CD4-positive, alpha-beta T cell treated with Interleukin-4 for 1 hour (primary cell): ENCODE measurements around the gene G6PC1.
"Not testable (repeated sequence)": the region's sequence is repeated elsewhere in the genome, so short reads cannot be mapped to it uniquely, and the experiment has no call there.

Experiments
- DNase-seq, 2 donors: peaks; one replicate each; pipeline ENCODE4 v3.0.0-alpha.2; 2020 to 2022

Gene G6PC1

DNA sequence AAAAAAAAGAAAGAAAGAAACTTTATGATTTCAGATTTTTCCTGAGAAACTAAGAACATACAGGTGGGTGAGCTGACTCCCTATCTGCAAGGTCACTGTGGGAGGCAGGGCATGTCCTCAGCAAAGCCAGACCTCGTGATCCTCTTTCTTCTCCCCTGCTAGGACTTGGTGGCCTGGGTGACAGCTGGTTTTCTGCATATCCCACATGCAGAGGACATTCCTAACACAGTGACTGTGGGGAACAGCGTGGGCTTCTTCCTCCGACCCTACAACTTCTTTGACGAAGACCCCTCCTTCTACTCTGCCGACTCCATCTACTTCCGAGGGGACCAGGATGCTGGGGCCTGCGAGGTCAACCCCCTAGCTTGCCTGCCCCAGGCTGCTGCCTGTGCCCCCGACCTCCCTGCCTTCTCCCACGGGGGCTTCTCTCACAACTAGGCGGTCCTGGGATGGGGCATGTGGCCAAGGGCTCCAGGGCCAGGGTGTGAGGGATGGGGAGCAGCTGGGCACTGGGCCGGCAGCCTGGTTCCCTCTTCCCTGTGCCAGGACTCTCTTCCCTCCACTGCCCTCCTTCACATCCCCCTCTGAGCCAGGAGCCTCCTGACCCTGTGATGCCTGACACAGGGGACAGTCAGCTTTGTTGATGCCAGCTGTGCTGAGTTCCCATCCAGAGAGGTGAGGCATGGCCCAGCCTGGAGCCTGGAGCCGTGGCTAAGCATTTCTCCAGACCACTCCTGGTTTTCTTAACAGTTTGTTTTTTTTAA, 26.5 kb upstream of the G6PC1 start:
- not testable (repeated sequence) for DNase-seq

DNA sequence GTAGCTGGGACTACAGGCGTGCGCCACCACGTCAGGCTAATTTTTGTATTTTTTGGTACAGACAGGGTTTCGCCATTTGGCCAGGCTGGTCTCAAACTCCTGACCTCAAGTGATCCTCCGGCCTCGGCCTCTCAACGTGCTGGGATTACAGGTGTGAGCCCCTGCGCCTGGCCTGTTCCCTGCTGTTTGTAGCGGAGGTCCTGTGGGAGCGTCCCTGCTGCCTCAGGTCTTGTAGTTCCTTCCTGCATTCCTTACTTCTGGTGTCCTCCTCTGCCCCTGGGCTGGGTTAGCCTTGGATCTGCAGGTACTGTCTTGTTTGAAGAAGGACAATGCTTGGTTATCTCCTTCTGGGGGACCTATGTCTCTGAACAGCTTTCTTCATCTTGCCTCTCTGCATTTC, 23.6 kb upstream of the G6PC1 start:
- DNase-seq, result no peak

DNA sequence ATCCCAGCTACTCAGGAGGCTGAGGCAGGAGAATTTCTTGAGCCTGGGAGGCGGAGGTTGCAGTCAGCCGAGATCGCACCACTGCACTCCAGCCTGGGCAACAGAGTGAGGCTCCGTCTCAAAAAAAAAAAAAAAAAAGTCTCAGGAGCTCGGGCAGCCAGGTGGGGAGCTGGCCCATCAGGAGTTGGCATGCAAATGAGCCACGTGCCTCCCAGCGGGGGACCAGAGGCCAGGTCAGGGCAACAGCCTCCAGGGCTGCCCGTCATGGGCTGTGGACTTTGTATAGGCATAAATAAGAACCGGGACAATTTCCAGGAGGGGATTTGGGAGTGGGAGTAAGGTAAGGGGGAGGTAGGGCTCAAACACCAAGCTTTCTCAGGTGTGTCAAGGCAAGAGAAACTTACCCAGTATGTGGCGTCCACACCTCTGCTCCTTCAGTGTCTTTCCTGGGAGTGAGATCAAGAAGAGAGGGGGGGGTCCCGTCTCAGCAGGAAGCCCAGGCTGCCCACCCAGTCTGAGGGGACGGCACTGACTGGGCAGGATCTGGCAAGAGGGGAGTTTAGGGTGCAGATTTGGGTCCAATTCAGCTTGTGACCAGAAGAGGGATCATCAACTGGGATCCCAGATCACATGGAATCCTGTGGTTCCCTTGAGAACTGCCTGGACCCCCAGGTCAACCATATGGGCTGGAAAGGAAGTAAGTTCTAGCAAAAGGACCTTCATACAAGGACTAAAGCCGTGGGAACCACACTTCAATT, 22.3 kb upstream of the G6PC1 start:
- DNase-seq, result no peak

DNA sequence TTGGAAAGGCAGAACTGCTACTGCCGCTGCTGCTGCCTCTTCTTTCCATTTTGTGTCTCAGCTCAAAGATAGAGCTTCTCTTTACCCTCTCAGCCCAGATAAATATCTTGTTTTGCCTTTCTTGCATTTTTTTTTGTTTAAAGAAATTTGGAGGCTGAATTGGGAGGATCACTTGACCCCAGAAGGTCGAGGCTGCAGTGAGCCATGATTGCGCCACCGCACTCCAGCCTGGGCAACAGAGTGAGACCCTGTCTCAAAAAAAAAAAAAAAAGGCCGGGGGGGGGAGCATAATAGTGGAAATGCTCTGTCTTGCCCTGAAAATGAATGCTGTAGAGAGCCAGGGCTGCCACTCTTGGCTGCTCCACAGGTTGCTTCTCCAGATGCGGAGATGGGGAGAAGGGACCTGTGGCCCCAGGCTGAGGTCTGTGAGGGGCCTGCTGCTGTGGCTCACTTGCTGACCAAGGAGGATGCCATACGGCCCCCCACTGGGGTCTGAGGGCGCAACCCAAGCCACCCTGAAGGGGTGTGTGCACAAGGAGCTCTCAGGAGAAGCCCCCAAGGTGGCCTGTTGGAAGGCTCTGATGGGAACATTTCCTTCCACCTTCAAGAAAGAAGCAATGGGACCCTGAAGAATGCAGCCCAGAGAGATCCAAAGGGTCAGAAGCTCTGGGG, 21.5 kb upstream of the G6PC1 start:
- no peak for DNase-seq

DNA sequence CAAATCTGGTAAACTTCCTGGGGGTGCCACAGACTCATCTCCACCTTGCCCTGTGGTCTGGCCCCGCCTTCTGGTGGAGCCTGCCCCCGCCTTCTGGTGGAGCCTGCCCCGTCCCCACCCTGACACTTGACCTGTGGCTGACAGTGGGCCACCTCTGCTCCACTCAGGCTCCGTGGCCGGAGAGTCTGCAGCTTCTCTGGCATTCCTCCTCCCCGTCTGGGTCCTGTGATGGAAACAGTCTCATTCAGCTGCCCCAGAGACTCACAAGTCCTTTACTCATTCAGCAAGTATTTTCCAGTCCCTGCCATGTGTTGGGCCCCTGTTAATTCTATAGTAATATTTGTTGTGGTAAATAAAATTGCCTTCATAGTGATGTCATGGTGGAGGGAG, 21.0 kb upstream of the G6PC1 start:
- no peak for DNase-seq

DNA sequence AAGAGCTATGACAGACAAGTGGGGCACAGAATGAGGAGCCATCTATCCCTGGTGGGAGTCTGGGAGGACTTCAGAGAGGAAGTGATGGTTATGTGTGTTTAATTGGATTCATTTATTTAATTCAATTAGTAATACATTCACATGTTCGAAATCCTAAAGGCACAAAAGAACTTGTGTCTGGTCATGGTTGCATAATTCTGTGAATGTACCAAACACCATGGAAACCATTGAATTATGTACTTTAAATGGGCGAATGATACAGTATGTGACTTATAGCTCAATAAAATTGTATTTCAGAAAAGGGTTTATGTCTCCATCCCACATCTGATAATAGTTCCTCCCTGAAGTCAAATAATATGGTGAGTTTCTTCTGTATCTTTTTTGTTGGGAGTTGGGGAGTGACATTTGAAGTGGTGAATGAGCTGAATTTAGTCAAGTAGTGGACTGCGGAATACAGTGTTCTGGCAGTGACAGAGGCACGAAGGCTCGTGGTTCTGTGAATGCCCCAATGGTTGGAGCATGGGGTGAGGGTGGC, 19.8 kb upstream of the G6PC1 start:
- DNase-seq, result no peak

DNA sequence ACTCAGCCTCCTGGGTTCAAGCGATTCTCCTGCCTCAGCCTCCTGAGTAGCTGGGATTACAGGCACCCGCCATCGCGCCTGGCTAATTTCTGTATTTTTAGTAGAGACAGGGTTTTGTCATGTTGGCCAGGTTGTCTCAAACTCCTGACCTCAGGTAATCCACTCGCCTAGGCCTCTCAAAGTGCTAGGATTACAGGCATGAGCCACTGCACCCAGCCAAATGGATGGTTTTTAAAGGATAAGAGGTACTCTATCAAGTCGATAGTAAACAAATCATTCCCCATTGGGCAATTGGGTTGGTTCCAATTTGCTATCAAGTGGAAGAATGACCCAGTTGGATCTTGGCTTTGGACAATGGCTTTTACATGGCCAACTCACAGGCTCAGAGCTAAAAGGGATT, 18.9 kb upstream of the G6PC1 start:
- not testable (repeated sequence) for DNase-seq

DNA sequence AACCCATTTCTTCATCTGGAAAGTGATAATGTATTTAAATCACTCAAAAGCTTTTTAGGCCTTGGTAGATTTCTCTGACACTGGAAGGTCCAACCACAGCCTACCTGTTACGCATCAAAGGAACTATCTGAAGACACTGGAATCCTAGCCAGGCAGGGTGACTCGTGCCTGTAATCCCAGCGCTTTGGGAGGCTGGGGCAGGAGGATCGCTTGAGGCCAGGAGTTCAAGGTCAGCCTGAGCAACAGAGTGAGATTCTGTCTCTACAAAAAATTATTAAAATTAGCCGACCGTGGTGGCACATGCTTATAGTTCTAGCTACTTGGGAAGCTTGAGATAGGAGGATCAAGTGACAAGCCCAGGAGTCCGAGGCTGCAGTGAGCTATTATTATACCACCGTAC, 18.4 kb upstream of the G6PC1 start:
- no peak for DNase-seq

DNA sequence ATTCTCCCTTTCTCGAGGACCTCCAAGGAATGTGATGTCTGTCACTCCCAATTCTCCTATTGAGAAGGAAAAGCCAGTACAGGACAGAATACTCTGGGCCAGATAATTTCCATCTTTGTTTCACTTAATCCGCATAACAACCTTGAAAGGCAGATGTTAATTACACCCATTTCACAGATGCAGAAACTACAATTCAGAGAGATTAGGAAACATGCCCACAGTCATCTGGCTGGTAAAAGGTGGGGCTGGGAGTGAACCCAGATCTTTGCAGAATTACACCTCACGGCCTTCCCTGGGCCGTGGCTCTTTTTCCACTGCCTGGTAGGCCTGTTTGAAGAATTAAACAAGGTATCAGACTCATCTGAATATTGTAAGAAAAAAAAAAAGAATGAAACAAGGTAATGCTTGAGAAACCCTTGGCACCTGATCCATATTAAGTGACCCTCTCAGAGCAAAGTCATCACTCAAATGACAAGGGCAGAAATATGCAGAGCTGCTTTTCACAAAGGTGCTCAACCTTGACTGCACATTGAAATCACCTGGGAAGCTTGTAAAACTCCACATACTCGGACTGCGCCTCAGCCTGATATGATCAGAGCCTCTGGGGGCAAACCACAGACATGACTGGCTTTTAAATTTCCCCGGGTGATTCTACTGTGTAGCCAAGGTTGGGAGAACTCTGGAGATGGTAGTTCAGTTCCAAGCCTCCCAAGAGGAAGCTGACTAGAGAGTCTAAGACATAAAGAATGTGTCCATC, 16.6 kb upstream of the G6PC1 start:
- DNase-seq, result no peak

DNA sequence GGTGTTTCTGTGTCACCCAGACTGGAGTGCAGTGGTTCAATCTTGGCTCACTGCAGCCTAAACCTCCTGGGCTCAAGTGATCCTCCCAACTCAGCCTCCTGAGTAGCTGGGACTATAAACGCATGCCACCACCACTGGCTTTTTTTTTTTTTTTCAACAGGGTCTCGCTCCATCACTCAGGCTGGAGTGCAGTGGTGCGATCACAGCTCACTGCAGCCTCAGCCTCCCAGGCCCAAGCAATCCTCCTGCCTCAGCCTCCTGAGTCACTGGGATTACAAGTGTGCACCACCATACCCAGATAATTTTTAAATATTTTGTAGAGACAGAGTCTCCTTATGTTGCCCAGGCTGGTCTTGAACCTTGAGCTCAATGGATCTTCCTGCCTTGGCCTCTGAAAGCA, 14.8 kb upstream of the G6PC1 start:
- not testable (repeated sequence) for DNase-seq

DNA sequence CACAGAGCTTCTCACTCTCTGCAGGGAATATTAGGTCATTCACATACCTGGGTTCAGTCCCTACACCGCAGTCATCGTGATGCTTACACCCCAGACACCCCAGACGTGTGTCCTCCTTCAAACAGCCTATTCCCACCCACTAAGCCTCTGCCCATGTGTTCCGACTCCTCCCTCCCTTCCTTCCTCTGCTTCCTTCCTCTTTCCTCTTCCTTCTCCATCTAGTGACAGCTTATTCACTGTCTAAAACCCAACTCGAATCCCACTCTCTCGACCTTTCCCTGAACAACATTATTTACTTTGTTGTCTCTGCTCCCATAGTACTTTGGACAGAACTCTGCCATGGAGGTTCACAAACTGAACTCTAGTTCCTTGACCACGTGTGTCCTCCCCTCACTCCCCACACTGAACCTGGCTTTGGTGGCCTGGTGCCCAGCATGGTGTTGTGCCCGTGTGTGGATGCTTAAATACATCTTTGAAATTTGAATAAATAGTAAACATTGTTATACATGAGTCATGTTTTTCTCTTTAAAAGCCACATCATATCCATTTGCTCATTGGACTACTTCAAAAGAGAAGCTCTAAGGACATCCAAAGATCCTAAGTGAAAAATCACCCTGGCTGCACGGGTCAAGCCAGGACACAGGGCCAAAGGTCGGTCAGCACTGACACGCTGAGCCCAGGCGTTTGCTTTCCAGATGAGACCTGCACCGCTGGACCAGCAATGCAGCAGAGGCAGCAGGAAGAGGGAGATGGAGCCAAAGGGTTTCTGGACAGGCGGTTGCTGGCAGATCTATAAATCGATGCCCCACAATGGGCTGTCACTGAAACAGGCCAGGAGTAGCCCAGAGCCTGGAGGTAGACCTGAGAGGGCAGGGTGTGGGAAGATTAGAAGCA, 14.1 kb upstream of the G6PC1 start:
- DNase-seq, result no peak

DNA sequence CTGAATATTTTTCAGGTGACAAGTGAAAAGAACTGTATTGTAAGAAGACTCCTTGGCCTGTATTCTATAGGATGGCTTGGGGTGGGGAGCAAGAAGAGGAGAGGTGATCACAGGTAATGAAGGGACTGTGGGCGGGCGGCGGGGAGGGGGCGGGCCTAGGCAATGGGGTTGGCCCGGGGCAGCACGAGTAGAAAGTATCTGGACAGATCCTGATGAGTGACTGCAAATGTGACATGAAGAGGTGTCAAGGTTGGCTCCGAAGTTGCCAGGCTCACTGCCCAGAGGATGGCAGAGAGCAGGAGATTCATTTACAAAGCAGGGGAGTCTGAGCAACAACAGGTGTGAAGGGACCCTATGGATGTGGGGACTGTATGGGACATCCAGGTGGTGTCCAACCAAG, 10.8 kb upstream of the G6PC1 start:
- no peak for DNase-seq

DNA sequence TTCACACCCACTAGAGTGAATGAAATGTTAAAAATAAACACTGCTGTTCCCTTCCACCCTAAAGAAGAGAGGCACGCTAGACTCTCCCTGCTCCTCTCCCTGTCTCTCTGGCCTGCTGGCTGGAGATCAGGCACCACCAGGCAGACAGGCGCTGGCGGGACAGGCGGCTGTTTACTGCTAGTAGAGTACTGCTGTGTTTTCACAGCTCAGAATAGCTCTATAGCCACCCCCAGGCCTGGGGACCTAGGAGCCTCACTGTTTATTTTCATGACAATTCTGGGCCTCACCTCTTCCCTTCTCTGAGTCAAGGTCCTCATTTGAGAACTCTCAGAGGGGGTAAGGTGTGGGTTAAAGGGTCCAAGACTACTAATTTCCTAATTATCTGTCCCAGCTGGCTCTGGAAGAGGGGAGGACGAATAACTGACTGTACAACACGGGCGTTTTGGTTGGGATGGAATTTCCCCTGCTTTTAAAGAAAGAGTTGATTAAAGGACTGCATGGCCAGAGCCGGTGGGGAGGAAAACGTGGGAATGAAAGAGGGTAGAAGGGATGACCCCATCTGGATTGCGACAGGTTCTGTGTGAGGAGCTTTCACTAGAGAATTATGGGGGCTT, 9.0 kb upstream of the G6PC1 start:
- DNase-seq, result no peak

DNA sequence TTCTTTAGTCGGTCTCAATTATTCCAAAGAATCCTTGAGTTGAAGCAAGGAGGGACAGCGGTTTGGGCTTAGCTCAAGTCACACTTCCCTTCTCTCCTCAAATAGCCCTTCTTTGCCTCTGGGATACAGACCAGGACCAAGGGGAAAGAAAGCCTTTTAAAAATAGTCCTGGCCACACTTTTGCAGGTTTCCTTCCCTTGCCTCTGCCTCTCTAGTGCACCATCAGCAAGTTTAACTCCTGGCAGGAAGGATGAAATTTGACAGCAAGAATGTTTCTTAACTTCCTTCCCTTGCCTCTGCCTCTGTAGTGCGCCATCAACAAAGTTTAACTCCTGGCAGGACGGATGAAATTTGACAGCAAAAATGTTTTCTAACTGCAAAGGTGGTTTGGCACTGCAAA, 7.2 kb upstream of the G6PC1 start:
- no peak for DNase-seq

DNA sequence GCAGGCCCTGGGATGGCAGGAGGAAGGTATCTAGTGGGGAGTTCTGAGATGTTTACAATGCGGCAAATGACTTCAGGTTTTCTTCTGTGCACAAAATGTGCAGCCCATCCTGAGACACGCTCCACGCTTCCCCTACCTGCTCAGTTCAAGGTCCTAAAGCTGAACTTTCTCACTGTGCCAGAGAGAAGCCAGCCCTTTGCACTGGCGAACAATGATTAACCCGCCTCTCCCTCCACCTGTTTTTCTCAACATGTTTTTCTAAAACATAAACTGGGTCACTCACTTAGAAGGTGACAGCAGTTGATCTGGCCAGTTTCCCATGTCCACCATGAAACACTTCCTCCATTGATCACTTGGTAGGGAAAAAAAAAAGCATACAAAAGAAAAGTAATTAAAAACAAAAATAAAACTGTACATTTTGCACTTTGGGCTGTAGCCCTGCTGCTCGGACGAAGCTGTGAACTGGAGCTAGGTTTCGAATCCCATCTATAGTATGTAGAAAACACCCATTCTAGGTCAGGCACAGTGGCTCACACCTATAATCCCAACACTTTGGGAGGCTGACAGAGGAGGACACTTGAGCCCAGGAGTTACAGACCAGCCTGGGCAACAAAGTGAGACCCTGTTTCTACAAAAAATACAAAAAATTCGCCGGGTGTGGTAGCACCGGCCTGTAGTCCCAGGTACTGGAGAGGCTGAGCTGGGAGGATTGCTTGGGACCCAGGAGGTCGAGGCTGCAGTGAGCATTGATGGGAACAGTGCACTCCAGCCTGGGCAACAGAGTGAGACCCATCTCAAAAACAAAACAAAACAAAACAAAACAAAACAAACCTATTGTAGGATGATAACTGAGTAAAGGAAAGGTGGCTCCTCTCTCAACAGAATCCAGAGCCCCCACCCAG, 6.1 kb upstream of the G6PC1 start:
- DNase-seq, result no peak

DNA sequence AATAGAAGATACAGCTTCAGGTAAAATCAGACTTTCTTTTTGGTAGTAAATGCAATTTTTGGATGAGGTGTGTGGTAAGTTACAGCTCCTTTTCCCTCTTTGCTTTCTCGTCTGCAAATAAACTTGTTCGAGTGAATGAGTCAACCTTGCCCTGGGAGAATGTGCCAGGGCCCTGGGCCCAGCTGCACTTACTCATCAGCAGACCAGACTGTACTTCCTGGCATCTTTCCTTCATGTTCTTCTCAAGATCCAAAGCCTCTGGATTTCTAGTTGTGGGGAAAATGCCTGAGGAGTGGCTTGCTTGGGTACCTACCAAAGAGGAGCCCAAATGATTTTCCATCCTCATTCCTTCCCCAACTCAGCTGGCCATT, 5.4 kb upstream of the G6PC1 start:
- no peak for DNase-seq

DNA sequence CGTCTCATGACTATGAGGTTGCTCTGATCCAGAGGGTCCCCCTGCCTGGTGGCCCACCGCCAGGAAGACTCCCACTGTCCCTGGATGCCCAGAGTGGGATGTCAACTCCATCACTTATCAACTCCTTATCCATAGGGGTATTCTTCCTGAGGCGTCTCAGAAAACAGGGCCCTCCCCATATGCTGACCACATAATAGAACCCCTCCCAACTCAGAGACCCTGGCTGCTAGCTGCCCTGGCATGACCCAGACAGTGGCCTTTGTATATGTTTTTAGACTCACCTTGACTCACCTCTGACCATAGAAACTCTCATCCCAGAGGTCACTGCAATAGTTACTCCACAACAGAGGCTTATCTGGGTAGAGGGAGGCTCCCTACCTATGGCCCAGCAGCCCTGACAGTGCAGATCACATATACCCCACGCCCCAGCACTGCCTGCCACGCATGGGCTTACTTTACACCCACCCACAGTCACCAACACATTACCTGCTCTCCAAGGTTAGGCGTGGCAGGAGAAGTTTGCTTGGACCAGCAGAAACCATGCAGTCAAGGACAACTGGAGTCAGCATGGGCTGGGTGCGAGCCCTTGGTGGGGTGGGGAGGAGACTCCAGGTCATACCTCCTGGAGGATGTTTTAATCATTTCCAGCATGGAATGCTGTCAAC, 2.3 kb upstream of the G6PC1 start:
- DNase-seq, result no peak

DNA sequence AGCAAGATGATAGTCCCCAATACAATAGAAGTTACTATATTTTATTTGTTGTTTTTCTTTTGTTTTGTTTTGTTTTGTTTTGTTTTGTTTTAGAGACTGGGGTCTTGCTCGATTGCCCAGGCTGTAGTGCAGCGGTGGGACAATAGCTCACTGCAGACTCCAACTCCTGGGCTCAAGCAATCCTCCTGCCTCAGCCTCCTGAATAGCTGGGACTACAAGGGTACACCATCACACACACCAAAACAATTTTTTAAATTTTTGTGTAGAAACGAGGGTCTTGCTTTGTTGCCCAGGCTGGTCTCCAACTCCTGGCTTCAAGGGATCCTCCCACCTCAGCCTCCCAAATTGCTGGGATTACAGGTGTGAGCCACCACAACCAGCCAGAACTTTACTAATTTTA, 618 bp upstream of the G6PC1 start:
- DNase-seq, result not testable (repeated sequence)

DNA sequence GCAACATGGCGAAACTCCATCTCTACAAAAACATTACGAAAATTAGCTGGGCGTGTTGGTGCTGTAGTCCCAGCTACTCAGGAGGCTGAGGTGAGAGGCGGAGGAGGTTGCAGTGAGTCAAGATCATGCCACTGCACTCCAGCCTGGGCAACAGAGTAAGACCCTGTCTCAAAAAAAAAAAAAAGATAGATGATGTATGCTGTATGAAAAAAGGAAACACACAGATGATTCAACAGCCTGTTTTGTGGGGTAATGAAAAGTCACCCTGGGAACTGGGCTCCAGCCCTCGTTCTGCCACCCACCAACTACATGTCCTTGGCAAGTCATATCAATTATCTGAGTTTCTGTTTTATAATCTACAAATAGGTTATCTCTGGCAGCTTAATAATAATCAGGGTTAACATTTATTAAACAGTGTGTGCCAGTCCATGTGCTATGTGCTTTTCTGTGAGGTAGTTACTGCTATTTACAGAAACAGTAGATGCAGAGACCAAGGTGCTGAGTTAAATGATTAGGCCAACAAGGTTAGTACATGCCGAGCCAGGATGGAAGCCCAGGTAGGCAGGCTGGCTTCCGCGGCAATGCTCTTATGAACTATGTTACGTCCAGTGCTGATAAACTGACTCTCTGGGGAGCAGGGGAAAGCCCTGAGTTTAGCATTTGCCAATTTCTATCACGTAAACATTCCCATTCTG, 1.1 kb downstream of the G6PC1 start:
- no peak for DNase-seq
